AG04449 (cell line): ENCODE results near the gene KIF12.

Source experiments
- CTCF ChIA-PET: fragments of 350-600 bp; formaldehyde crosslinking; extraction: SDS; loops from one replicate; lab custom pipeline; 2021; ENCODE audit warnings: antibody characterized with exemption; lab: Yijun Ruan, JAX
- POLR2A ChIA-PET: fragments of 400-600, 350-600 bp; formaldehyde crosslinking; extraction: SDS; loops from one replicate; lab custom pipeline; 2020; ENCODE audit warnings: antibody characterized with exemption, inconsistent platforms; lab: Yijun Ruan, JAX
- DNase-seq: peaks from one replicate; pipeline ENCODE4 v3.0.0-alpha.2; 2010; ENCODE audit warnings: low read depth, low spot score
- H3K4me3 ChIP-seq: 2 replicates; pipeline ENCODE4 v1.5.1; 2011; ENCODE audit warnings: low read depth, mild to moderate bottlenecking, control low read depth, low read length
- CTCF ChIP-seq: IDR thresholded peaks from one replicate; pipeline ENCODE4 v1.5.1; 2011; ENCODE audit warnings: mild to moderate bottlenecking, moderate library complexity, low read length, control low read depth, inconsistent platforms; ENCODE audit not compliant: insufficient read depth; ENCODE audit errors: missing control alignments

The KIF12 gene

GRCh38 chr9:114069476-114070187, 29.5 kb downstream of the KIF12 start:
- POLR2A ChIA-PET: no interaction called here
- no peak overlapping the region for H3K4me3 ChIP-seq
- no peak for TF ChIP-seq CTCF
- no peak for DNase-seq
- CTCF ChIA-PET: interaction anchor here (0.6 to 10.2 kb wide), 3 partner anchors 10 to 331 kb away, joined by 4 to 80 read pairs (median 4); no protein-coding TSS in a partner anchor

- ChIA-PET CTCF (interaction anchor here (10.2 kb wide), 1 partner anchor 17 kb away, joined by 80 read pairs; no protein-coding TSS in a partner anchor), POLR2A (no interaction called here)
- TF ChIP-seq CTCF: no peak
- no peak overlapping the region for H3K4me3 ChIP-seq
- no peak for DNase-seq
These were observed 33.8 kb downstream of the KIF12 start for GRCh38 chr9:114065304-114065703.

DNA sequence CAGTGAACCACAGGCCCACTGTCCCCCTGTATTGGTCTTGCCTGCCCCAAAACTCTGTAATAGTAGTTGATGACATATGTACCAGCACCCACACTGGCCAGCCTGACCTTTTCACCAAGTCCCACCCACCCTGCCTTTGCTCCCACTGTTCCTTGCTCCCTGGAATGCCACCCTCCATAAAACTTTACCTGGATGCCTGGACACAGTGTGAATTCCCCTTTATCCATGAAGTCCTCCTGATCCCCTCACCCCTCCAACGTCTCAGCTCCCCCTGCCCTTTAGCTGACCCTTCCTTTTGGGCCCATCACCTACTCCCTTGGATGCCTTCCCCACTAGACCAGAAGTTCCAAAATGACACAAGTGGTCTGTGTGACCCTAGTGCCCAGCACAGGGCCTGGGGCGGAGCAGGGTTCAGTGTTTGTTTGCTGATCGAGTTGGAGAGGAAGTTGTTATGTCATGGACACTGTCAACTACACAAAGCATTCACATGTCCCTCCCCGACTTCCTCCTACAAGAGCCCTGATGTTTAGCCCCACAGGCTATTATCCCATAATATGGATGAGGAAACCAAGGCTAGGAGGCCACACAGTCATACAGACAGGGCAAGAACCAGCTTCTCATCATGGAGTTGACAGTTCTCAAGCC, 37.1 kb downstream of the KIF12 start:
- H3K4me3 ChIP-seq: no peak overlapping the region
- TF ChIP-seq CTCF: no peak
- DNase-seq: no peak
- ChIA-PET CTCF (interaction anchor here (0.9 to 3.7 kb wide), 2 partner anchors 17 to 20 kb away, joined by 4 to 17 read pairs; no protein-coding TSS in a partner anchor), POLR2A (no interaction called here)

GRCh38 chr9:114061292-114061691, 37.8 kb downstream of the KIF12 start:
- CTCF ChIA-PET: interaction anchor here (3.7 kb wide), 1 partner anchor 21 kb away, joined by 17 read pairs; no protein-coding TSS in a partner anchor
- H3K4me3 ChIP-seq: no peak overlapping the region
- POLR2A ChIA-PET: no interaction called here
- DNase-seq: no peak
- no peak for TF ChIP-seq CTCF

- no peak for TF ChIP-seq CTCF
- ChIA-PET POLR2A (no interaction called here), CTCF (interaction anchor here (0.9 to 3.7 kb wide), 2 partner anchors 22 to 231 kb away, joined by 3 to 17 read pairs; no protein-coding TSS in a partner anchor)
- no peak for DNase-seq
- no peak overlapping the region for H3K4me3 ChIP-seq
These were observed 38.4 kb downstream of the KIF12 start for GRCh38 chr9:114060711-114061110.

GRCh38 chr9:114060070-114060469, 39.0 kb downstream of the KIF12 start:
- no peak for TF ChIP-seq CTCF
- no peak overlapping the region for H3K4me3 ChIP-seq
- POLR2A ChIA-PET: no interaction called here
- DNase-seq: no peak
- CTCF ChIA-PET: interaction anchor here (0.9 to 1.8 kb wide), 4 partner anchors 9 to 248 kb away, joined by 3 to 8 read pairs (median 4); no protein-coding TSS in a partner anchor
